HG03432 (cell line): ENCODE measurements around the gene DEFB132.
"Not testable (repeated sequence)": the region's sequence is repeated elsewhere in the genome, so short reads cannot be mapped to it uniquely, and the experiment has no call there.

Experiments used
- ATAC-seq: cut with Tn5 transposase; IDR thresholded peaks from one replicate; pipeline ENCODE4 v1.9.1; 2021; ENCODE audit warnings: mild to moderate bottlenecking, moderate library complexity; ENCODE audit not compliant: unreplicated experiment

DEFB132 gene

GRCh38 chr20:257419-257818 lies at the start of gene DEFB132:
Gene DEFB132 (plus strand): TSS chr20:257724. CDS start chr20:257779, 55 bp downstream.
- no peak for ATAC-seq

GRCh38 chr20:208942-209566 lies 48.5 kb upstream of the DEFB132 start:
- no peak for ATAC-seq

GRCh38 chr20:210809-211502 lies 46.6 kb upstream of the DEFB132 start:
- ATAC-seq = no peak

GRCh38 chr20:214383-214782 lies 43.1 kb upstream of the DEFB132 start:
- ATAC-seq = no peak

GRCh38 chr20:215796-216195 lies 41.7 kb upstream of the DEFB132 start:
- no peak for ATAC-seq

- no peak for ATAC-seq
These were observed 40.3 kb upstream of the DEFB132 start for GRCh38 chr20:217266-217665.

GRCh38 chr20:219290-220115 lies 38.0 kb upstream of the DEFB132 start:
- no peak for ATAC-seq

- ATAC-seq = no peak
These were observed 36.2 kb upstream of the DEFB132 start for GRCh38 chr20:221258-221830.

- not testable (repeated sequence) for ATAC-seq
These were observed 31.6 kb upstream of the DEFB132 start for GRCh38 chr20:225879-226278.

GRCh38 chr20:226958-227357 lies 30.6 kb upstream of the DEFB132 start, which contains the start of gene DEFB129:
Gene DEFB129 (plus strand): TSS chr20:227258. CDS start chr20:227289, 31 bp downstream.
- no peak for ATAC-seq

- no peak for ATAC-seq
These were observed 30.0 kb upstream of the DEFB132 start for GRCh38 chr20:227439-228105.

GRCh38 chr20:235891-236290 lies 21.6 kb upstream of the DEFB132 start:
- ATAC-seq = no peak

GRCh38 chr20:237489-237888 lies 20.0 kb upstream of the DEFB132 start:
- ATAC-seq = peak; percentile 64

- ATAC-seq = peak; percentile 72
These were observed 19.6 kb upstream of the DEFB132 start for GRCh38 chr20:237929-238328.

- ATAC-seq = no peak
These were observed 14.6 kb upstream of the DEFB132 start for GRCh38 chr20:242905-243304.

- no peak for ATAC-seq
These were observed 6.2 kb upstream of the DEFB132 start for GRCh38 chr20:251354-251753.

GRCh38 chr20:252801-253200 lies 4.7 kb upstream of the DEFB132 start:
- no peak for ATAC-seq

GRCh38 chr20:253447-253846 lies 4.1 kb upstream of the DEFB132 start:
- not testable (repeated sequence) for ATAC-seq

- ATAC-seq = no peak
These were observed 840 bp downstream of the DEFB132 start for GRCh38 chr20:258269-258858.

GRCh38 chr20:258963-259362 lies 1.4 kb downstream of the DEFB132 start:
- no peak for ATAC-seq
